Measurements from ENCODE around the gene CELF5.

The CELF5 gene

DNA sequence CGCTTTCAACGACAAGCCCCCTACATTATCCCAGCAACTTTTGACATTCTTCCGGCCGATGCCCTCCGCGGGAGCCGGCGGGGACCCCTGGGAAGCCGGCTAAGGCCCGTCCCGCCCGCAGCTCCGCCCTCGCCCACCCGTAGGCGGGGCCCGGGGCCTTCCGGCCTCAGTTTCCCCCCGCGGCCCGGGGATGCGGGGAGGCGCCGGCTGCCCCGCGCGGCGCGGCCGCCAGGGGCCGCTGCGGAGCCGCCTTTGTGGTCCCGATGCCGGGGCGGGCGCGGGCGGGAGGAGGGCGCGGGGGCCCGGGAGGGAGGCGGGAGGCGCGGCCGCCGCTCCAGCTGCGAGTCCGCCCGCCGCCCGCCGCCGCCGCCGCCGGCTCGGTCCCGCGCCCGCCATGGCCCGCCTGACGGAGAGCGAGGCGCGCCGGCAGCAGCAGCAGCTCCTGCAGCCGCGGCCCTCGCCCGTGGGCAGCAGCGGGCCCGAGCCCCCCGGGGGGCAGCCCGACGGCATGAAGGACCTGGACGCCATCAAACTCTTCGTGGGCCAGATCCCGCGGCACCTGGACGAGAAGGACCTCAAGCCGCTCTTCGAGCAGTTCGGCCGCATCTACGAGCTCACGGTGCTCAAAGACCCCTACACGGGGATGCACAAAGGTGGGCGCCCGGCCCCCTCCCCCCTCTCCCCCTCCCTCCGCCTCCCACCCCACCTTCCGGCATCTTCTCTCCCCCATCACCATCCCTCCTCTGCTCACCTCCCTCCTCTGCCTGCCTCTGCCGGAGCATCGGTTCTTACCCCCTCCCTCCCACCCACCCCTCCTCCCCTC lies at the start of gene CELF5:
TSS of gene CELF5 (plus strand) at position 316 of the 823 bp plus-strand sequence. CDS start at position 395, 79 bp downstream.
- DNase-seq = no peak

DNA sequence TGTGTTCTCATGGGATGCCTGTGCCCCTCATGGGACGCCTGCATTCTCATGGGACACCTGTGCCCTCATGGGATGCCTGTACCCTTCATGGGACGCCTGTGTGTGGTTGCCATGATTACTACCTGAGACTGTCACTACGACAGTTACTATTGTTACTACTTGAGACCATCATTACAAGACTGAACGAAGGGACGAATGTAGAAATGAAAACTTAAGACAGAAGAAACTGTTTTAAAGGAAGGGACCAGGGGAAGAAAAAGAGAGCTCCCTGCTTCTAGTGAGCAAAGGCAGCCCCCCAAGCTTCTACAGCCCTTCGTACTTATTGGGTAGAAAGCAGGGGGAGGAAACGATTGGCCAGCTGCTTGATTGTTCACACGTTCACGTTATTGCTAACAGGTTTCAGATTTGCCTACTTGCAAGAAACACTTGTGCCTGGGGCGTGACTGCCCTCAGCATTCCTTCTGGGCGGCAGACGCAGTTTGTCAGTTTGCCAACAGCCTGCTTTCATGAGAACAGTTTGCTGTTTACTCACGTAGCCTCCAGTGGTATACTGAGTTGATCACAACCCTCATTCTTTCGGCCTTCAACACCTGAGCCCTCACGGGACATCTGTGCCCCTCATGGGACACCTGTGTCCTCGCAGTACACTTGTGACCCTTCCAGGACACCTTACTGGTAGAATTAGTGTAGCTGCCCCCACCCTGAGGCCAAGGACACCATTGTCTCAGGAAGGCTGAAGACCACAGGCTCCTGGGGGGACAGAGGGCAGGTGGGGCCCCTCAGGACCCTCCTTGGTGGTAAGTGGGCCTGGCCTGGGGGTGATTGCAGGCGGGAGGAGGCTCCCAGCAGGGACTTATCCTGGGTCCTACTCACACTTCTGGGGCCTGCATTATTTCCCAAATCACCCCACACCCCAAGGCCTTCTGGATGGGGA lies 48.4 kb upstream of the CELF5 start:
- no peak for DNase-seq

DNA sequence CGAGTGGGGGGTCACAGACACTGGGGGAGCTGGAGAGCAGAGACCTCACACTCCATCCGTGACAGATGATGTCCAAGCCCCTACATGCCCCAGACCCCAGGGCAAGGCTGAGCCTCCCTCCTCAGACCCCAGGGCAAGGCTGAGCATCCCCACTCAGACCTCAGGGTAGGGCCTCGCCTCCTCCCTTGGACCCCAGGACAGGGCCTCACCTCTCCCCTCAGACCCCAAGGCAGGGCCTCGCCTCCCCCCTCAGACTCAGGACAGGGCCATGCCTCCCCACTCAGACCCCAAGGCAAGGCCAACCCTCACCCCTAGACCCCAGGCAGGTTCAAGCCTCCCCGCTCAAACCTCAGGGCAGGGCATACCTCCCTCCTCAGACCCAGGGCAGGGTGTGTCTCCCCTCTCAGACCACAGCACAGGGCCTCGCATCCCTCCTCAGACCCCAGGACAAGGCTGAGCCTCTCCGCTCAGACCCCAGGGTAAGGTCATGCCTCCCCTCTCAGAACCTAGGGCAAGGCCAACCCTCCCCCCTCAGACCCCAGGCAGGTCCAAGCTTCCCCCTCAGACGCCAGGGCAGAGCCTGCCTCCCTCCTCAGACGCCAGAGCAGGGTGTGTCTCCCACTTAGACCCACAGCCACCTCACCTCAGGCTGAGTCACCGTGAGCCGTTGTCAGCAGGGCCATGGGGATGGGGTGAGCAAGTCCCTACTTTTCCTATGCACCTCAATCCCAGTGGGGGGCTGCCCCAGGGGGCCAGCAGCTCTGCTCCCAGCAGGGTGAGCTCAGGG lies 47.6 kb upstream of the CELF5 start:
- no peak for DNase-seq

DNA sequence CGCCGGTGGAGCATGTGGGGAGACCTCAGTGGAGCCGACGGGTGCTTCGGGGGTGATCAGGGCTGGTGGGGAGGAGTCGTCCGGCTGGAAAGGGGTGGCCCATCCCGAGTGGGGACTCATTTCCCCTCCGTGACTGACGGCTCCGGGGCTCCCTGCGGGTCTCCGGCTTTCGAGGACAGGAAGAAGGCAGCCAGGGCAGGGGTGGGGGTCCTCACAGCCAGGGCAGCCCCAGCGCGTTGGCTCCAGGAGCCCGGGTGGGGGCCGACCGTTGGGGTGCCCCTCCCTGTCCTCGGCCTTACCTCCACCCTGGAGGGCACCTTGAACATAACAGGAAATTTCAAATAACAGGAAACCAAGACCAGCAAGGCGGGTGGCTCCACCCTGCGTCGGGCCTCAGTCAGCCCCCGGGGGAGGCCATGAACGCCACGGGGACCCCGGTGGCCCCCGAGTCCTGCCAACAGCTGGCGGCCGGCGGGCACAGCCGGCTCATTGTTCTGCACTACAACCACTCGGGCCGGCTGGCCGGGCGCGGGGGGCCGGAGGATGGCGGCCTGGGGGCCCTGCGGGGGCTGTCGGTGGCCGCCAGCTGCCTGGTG lies 46.0 kb upstream of the CELF5 start, which contains the start of gene S1PR4:
TSS of gene S1PR4 (plus strand) at position 393 of the 596 bp plus-strand sequence. CDS start at position 417, 24 bp downstream.
- DNase-seq = no peak

DNA sequence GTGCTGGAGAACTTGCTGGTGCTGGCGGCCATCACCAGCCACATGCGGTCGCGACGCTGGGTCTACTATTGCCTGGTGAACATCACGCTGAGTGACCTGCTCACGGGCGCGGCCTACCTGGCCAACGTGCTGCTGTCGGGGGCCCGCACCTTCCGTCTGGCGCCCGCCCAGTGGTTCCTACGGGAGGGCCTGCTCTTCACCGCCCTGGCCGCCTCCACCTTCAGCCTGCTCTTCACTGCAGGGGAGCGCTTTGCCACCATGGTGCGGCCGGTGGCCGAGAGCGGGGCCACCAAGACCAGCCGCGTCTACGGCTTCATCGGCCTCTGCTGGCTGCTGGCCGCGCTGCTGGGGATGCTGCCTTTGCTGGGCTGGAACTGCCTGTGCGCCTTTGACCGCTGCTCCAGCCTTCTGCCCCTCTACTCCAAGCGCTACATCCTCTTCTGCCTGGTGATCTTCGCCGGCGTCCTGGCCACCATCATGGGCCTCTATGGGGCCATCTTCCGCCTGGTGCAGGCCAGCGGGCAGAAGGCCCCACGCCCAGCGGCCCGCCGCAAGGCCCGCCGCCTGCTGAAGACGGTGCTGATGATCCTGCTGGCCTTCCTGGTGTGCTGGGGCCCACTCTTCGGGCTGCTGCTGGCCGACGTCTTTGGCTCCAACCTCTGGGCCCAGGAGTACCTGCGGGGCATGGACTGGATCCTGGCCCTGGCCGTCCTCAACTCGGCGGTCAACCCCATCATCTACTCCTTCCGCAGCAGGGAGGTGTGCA lies 45.3 kb upstream of the CELF5 start:
- no peak for DNase-seq

DNA sequence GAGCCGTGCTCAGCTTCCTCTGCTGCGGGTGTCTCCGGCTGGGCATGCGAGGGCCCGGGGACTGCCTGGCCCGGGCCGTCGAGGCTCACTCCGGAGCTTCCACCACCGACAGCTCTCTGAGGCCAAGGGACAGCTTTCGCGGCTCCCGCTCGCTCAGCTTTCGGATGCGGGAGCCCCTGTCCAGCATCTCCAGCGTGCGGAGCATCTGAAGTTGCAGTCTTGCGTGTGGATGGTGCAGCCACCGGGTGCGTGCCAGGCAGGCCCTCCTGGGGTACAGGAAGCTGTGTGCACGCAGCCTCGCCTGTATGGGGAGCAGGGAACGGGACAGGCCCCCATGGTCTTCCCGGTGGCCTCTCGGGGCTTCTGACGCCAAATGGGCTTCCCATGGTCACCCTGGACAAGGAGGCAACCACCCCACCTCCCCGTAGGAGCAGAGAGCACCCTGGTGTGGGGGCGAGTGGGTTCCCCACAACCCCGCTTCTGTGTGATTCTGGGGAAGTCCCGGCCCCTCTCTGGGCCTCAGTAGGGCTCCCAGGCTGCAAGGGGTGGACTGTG lies 44.6 kb upstream of the CELF5 start:
- no peak for DNase-seq

DNA sequence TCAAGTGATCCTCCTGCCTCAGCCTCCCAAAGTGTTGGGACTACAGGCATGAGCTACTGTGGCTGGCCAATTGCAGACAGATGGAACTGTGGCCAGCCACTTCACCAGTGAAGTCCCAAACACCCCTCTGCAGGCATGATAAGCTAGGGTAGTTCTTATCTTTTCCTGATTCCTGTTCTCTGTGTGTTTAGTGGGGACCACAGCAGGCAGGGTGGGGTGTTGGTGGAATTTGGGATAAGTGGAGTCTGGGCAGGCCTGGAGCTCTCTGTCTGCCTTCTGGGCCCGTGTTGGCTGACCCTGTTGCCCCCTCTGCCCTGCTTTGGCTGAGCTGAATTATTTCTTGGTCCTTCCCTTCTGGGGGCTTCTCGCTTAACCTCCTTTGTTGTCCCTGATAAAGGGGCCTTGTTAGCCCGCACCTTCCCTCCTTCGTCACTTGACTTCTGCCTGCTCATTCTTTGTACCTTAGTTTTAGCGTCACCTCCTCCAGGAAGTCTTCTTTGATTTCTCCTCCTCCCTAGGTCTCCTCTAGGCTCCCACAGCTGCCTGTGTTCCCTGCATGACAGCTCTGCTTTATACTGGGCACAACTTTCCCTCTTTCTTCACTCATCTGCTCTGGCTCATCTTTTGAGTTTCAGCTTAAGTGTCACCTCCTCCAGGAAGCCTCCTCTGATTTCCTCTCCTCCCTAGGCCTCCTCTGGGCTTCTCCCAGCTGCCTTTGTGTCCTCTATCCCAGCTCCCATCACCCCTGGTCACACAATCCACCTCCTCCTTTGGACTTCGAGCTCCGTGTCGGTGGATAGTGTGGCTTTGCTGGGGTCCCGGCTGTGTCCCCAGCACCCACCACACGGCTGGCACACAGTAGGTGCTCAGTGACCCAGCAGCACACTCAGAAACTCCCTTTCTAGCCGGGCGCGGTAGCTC lies 40.5 kb upstream of the CELF5 start:
- no peak for DNase-seq

DNA sequence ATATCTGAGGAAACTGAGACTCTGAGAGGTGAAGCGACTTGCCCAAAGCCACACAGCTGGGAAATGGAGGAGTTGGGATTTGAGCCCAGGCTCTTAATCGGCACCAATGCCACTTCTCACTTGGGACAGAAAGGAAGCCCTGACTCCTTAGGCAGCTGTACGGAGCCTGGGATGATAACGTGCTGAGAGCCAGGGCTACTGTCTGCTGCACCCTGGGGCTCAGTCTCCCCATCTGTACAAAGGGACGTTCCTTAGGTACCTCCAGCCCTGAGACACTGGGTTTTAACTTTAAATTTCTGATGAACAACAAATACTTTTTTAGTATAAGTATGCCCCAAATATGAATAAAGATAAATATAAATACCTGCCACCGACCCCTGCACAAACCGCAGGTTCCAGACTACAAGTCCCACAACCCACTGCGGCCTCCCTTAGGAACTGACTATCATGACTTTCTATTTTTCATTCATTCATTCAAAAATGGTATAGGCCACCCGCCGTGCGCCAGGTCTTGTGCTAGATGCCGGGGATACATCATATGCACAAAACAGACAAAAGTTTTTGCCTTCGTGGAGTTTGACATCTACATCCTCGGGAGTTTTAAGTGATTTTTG lies 39.5 kb upstream of the CELF5 start:
- peak; percentile 84 for DNase-seq

DNA sequence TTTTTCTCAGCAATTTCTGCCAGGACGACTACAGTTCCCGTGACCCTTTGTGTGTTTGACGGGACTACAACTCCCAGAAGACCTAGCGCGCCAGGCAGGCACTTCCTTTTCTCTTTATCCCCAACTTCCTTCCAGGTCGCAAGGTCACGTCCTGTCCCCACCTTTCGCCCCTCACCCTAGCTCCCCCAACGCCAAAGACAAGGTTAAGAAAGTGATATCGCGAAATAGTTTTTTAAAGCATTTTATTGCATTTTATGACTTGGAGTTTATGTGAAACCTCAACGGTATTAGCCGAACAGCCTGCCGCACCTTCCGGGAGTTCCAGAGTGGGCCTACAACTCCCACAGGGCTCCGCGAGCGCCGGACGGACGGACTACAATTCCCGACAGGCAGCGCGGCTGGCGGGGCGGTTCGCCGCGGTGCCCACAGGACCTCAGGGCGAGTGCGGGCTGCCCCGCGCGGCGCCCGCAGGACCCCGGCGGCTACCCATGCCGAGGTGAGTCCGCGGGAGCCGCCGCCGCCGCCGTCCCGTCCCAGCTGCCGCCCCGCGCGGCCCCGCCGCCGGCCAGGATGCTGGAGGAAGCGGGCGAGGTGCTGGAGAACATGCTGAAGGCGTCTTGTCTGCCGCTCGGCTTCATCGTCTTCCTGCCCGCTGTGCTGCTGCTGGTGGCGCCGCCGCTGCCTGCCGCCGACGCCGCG lies 38.9 kb upstream of the CELF5 start, which contains the start of gene NCLN:
TSS of gene NCLN (plus strand) at position 470 of the 699 bp plus-strand sequence. CDS start at position 571, 101 bp downstream.
- peak; percentile 88 for DNase-seq

DNA sequence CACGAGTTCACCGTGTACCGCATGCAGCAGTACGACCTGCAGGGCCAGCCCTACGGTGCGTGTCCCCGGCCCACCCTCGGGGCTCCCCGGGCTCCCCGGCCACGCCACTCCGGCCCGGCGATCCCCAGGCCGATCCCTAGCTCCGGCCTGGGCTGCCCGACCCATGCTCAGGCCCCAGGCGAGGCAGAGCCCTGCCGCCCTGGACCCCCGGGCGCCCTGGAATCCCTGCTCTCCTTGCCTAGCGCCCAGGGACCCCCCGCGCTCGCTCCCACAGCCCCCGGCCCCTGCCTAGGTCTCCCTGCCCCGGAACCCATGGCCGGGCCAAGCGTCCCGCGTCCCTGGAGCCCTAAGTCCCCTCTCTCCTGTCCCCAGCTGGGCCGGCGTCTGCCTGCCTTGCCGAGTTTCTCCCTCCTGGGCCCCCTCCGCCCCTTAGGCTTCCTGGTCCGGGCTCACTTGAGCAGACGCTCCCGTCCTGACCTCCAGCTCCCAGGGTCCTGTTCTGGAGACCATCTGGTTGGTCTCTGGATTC lies 38.2 kb upstream of the CELF5 start:
- no peak for DNase-seq

DNA sequence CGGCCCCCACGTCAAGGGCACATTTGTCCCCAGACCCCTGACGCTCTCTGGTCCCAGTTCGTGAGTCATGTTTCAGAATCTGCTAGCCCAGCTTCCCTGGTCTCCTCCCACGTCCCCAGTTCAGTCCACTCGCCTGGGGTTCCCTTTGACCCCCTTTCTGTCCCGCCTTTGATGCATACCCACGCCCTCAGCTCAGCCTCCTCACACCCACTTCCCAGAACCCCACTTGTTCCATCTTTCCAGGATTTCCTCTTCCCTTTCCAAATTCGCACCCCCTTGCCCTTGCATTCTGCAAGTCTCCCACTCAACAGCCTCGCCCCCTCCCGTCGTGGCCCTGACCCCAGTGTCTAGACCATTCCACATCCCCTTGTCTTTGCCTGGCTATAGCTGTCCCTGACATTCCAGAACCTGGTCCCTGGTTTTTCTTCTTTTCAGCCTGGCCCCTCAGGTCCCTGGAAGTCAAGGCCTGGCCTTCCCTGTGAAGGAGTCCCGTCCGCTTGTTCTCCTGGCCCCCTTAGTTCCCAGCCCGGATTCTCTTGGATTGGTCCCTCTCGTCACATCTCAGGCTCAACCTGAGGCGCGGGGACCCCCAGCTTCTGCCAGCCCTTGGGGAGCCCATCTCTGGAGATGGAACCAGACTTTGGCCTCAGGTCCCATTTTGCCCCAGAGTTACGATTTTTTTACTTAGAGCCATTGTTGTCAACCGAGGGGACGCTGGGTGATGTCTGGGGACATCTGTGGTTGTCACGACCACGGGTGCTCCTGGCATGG lies 37.4 kb upstream of the CELF5 start:
- no peak for DNase-seq

DNA sequence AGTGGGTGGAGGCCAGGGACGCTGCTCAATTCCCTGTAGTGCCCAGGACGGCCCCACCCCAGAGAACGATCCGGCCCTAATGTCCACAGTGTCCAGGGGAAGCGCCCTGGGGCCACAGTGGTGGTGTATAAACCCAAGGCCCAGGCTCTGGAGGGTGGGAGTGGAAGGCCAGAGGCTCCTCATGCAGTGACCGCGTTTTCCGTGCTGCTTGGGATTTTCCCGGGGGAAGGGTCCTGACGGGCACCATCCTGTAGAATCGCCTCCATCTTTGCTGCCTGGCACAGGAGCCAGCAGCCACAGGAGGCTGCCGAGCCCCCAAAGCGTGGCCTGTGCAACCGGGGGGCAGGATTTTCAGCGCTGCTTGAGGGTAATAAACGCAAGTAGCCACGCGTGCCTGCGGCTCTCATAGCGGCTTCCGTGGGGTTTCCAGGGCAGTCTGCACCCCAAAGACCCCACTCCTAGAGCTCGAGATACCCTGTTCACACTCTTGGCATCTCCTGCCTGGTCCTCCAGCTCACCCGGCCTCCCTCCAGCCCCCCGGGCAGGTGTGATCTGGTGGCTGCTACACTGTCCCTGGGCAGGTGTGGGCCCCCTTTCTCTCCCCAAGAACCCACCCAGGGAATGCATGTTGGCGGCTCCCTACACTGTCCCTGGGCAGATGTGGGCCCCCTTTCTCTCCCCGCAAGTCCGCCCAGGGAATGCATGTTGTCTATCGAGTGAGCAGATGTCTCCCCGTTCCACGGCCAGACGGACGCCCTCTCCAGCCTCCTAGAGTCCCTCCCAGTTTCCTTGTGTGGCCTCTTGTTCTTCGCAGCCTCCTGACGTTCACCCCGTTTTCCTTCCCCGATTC lies 36.6 kb upstream of the CELF5 start:
- no peak for DNase-seq

DNA sequence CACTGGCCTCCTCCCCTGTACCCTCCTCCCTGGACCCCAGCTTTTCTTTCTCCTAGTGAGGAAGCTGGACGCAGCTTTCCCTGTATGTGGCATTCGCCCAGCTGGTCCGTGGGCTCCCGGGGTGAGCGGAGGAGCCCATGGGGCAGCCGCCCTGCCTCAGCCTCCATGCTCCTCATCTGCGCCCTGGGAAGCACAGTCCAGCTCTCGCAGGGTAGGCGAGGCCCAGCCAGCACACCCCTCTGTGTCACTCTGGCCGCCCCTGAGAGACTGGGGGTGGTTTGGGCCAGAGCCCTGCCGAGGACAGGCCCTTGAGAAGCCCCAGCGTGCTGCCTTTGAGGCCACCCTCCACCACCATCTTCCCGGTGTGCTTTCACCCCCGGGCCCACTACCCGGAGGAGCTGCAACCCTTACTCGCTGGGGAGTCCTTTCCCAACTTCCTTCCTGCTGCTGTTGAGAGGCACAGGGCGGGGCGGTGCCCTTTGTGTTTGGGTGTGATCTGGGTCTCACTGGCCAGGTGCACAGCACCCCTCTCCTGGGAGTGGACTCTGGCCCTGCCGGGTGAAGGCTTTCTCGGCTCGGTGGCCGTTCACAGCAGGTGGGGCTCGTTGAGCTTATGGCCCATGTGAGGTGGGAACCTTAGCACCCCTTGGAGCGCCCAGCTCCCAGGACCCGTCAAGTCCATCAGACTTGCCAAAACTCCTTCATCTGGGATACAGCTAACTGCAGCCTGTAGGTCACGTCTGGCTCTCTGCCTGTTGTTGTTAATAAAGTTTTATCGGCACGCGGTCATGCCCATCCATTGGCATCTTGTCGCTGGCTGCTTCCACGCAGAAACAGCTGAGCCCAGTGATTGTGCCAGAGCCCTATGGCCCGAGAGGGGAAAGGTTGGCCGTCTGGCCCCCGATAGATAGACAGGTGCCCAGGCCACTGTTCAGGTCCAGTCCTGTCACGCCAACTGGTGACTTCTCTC lies 35.5 kb upstream of the CELF5 start:
- DNase-seq = no peak

DNA sequence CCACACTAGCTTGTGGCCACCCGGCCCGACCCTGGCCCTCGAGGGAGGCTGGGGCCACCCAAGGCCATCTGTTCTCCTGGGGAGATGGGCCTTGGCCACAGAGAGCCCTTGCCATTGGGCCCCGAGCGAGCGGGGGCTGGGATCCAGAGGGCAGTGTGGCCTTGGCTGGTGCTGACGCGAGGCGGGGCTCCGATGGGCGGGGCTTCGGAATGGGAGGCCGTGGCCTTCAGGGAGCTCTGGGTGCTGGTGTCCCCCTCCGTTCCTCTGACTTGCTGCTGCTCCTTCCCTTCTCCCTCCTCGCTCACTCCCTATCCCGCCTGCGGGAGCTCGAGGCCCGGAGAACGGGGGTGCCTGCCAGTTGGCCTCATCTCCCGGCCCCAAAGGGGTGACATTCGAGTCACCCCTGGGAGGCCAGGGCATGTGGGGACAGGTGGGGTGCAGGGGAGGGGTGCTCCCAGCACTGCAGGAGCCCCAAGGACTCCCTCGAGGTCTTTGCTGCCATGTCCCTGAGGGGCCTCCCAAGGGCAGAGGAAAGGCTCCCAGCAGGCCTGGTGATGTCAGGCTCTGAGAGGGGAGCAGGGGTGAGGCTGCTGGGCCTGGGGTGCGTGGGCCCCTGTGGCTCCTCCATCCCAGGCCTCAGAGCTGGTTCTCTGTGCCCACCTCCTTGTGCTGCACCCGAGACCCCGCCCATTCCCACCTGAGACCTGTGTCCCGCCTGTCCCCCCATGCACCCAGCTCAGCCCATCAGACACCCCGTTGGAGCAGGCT lies 34.6 kb upstream of the CELF5 start:
- DNase-seq = no peak

DNA sequence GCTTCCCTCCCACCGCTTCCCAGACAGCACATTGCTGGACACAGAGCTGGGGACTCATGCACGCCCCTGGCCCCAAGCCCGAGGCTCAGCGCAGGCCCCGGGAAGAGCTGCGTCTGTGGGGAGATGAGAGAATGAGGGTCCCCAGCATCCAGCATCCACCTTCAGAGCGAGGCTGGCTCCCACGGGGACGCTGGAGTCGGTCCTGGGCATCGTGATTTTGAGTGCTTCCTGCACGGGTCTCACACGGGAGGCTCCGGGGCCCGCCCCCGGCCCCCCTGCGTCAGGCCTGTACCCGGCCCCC lies 34.0 kb upstream of the CELF5 start:
- DNase-seq = no peak
